Left ventricle myocardium inferior (tissue), 1 donor: Measurements from ENCODE around the gene BLVRB. TPM values are rescaled to one million over a fixed set of nuclear protein-coding genes. Genes with fewer than 3 reads are reported as not detected.

ENCODE experiments used
- DNase-seq: peaks from one replicate; pipeline ENCODE4 v3.0.0-alpha.2; 2020
- H3K27ac ChIP-seq: fragments of 200-600 bp; replicated peaks from 2 replicates; pipeline ENCODE4 v1.8.0; 2021
- H3K27me3 ChIP-seq: fragments of 200-600 bp; 2 replicates; pipeline ENCODE4 v1.8.0; 2021; ENCODE audit warnings: low read depth
- H3K36me3 ChIP-seq: fragments of 200-600 bp; 2 replicates; pipeline ENCODE4 v1.8.0; 2021
- H3K4me1 ChIP-seq: fragments of 200-600 bp; 2 replicates; pipeline ENCODE4 v1.8.0; 2021
- H3K4me3 ChIP-seq: fragments of 200-600 bp; 2 replicates; pipeline ENCODE4 v1.8.0; 2021; ENCODE audit warnings: mild to moderate bottlenecking, moderate library complexity
- H3K9me3 ChIP-seq: fragments of 200-600 bp; replicated peaks from 2 replicates; pipeline ENCODE4 v1.8.0; 2021
- intact Hi-C: fragments of 100-400 bp; cut with micrococcal nuclease; formaldehyde crosslinking; loops from one replicate; pipeline ENCODE4 v1.11.0; 2022
- total RNA-seq: library from RNA; stranded (reverse); fragmentation: NEBNext Ultra II Directional; extraction: Animal tissue kit (Norgen Biotek cat#: 25700); gene quantifications from one replicate; pipeline ENCODE4 v1.2.1, GENCODE V29; 2021
- TF ChIP-seq, protein P1 (sequence below): fragments of 200-600 bp; IDR thresholded peaks from 2 replicates; pipeline ENCODE4 v1.8.0; 2021; ENCODE audit warnings: antibody characterized with exemption, mild to moderate bottlenecking, borderline replicate concordance
- donor health status: DM: no; HTN: yes; CAD: no; lungs with severe emphysema.

Gene BLVRB
- total RNA-seq, 1 donor from 2014 or later: 91.3 TPM

DNA sequence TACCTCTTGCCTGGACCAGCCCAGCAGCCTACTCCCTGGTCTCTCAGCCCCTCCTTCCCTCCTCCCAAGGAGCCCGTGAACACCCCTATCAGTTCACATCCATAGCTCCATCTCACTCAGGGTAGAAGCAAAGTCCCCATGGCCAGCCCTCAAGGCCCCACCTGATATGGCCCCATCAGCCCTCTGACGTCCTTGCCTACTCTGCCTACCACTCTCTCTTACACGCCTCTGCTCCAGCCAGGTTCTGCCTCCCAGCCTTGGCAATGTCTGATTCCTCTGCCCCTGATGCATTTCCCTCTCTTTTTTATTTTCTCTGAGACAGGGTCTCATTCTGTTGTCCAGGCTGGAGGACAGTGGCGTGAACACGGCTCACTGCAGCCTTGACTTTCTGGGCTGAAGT, 13.5 kb downstream of the BLVRB start:
- no peaks in the 10 kb centered on the region for H3K9me3 ChIP-seq
- peaks cover 50% of the 10 kb centered on the region for H3K36me3 ChIP-seq
- TF ChIP-seq, protein P1, sequence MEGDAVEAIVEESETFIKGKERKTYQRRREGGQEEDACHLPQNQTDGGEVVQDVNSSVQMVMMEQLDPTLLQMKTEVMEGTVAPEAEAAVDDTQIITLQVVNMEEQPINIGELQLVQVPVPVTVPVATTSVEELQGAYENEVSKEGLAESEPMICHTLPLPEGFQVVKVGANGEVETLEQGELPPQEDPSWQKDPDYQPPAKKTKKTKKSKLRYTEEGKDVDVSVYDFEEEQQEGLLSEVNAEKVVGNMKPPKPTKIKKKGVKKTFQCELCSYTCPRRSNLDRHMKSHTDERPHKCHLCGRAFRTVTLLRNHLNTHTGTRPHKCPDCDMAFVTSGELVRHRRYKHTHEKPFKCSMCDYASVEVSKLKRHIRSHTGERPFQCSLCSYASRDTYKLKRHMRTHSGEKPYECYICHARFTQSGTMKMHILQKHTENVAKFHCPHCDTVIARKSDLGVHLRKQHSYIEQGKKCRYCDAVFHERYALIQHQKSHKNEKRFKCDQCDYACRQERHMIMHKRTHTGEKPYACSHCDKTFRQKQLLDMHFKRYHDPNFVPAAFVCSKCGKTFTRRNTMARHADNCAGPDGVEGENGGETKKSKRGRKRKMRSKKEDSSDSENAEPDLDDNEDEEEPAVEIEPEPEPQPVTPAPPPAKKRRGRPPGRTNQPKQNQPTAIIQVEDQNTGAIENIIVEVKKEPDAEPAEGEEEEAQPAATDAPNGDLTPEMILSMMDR: no peak
- no peaks in the 10 kb centered on the region for H3K4me1 ChIP-seq
- H3K27ac ChIP-seq: no peak overlapping the region
- H3K27me3 ChIP-seq: no peaks in the 10 kb centered on the region
- H3K4me3 ChIP-seq: no peak overlapping the region
- intact Hi-C loops: no loop called here
- no peak for DNase-seq

DNA sequence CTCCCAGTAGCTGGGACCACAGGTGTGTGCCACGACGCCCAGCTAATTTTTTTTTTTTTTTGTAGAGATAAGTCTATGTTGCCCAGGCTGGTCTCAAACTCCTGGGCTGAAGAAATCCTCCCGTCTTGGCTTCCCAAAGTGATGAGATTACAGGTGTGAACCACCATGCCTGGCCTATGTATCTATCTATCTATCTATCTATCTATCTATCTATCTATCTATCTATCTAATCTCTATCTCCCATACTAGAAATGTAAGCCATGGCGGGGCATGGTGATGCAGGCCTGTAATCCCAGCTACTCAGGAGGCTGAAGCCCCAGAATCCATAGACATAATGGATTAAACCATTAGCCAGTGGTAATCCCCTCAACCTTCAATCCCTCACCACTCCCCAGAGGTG, 14.9 kb downstream of the BLVRB start:
- TF ChIP-seq, protein P1: no peak
- no peak for DNase-seq
- H3K27ac ChIP-seq: no peak overlapping the region
- intact Hi-C loops: no loop called here
- peaks cover 47% of the 10 kb centered on the region for H3K36me3 ChIP-seq
- no peak overlapping the region for H3K4me3 ChIP-seq
- H3K4me1 ChIP-seq: no peaks in the 10 kb centered on the region
- H3K9me3 ChIP-seq: no peaks in the 10 kb centered on the region
- no peaks in the 10 kb centered on the region for H3K27me3 ChIP-seq

DNA sequence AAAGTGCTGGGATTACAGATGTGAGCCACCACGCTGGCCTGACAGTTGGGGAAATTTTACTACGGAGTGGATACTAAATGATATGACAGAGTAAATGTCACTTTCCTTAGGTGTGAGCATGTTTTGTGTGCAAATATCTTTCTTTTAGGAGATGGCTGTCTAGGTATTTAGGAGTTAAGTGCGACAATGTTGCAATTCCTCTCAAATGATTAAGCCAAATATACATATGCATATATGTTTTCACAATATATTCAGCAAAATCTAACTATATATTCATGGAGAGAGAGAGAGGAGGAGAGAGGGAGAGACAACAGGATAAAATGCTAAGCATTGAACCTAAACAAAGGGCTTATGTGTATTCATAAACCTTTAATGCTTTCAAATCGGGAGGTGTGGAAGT, 16.0 kb downstream of the BLVRB start:
- DNase-seq: no peak
- intact Hi-C loops: no loop called here
- no peaks in the 10 kb centered on the region for H3K9me3 ChIP-seq
- H3K4me3 ChIP-seq: no peak overlapping the region
- H3K36me3 ChIP-seq: peaks cover 39% of the 10 kb centered on the region
- TF ChIP-seq, protein P1: no peak
- H3K27ac ChIP-seq: no peak overlapping the region
- no peaks in the 10 kb centered on the region for H3K27me3 ChIP-seq
- H3K4me1 ChIP-seq: peaks cover 6% of the 10 kb centered on the region

DNA sequence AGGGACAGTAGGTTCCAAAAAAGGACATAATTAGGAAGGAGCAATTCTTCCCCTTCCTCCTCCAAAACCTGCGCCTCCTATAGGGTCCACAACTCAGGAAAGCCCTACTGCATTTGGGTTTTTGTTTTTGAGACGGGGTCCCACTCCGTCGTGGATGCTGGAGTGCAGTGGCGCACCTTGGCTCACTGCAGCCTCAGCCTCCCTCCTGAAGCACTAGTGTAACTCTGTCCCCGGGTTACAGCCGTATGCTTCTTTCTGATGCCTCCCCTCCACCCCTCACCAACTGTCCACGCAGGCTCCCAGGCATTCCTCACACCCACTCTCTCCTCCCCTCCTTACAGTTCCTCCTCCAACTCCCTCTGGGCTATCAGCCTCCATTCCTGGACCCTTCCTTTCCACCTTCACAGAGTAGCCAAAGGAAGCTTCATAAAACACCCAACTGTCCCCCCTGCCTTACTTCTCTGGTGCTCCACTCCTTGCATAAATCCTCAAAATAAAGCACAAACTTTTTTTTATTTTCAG, 19.2 kb downstream of the BLVRB start:
- DNase-seq: no peak
- Histone ChIP-seq H3K27me3 (no peaks in the 10 kb centered on the region), H3K4me1 (peaks cover 31% of the 10 kb centered on the region), H3K9me3 (no peaks in the 10 kb centered on the region), H3K36me3 (peaks cover 46% of the 10 kb centered on the region), H3K4me3 (no peak overlapping the region), H3K27ac (no peak overlapping the region)
- TF ChIP-seq, protein P1: no peak
- intact Hi-C loops: no loop called here

DNA sequence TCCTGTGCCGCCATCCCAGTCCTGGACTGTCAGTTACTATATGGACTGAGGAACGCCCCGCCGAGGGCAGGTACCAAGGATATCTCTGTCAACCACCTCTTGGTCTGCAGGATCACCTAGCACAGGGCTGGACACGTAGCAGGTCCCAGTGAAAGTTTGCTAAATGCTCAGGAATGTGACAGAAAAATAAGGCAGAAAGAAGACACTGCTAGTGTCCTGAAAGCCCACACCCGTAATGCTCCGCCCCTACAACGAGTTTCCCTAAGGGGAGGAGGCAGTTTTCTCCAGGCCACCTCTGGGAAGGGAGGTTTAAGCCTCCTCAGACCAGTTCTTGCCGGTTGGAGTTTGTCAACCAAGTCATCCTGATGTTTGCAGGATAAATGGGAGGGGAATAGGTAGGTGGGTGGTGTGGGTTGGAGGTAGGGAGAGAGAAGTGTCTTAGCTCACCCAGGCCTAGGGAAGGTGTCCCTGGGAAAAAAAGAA, 19.7 kb downstream of the BLVRB start:
- no peak overlapping the region for H3K27ac ChIP-seq
- H3K9me3 ChIP-seq: no peaks in the 10 kb centered on the region
- TF ChIP-seq, protein P1: no peak
- intact Hi-C loops: no loop called here
- peaks cover 36% of the 10 kb centered on the region for H3K4me1 ChIP-seq
- H3K4me3 ChIP-seq: no peak overlapping the region
- no peak for DNase-seq
- peaks cover 47% of the 10 kb centered on the region for H3K36me3 ChIP-seq
- H3K27me3 ChIP-seq: no peaks in the 10 kb centered on the region
